Calu3 (cell line): ENCODE measurements around the gene EVPL. TPM values are rescaled to one million over a fixed set of nuclear protein-coding genes. Genes with fewer than 3 reads are reported as not detected.

Source experiments
- BruUV-seq: library from RNA; stranded (reverse); fragments of 400-500 nt; replicated peaks from 2 replicates; lab custom pipeline; 2021; lab: Mats Ljungman, UMichigan
- CTCF ChIA-PET: fragments of 300-600 bp; sonication (Branson Sonifier 250); formaldehyde crosslinking; loops from one replicate; lab custom pipeline; 2022; ENCODE audit warnings: antibody characterized with exemption; lab: Charles Lee
- DNase-seq: peaks from one replicate; pipeline ENCODE4 v3.0.0; 2022
- H3K27ac Mint-ChIP-seq: one replicate; pipeline ENCODE4 v1.8.0; 2022; ENCODE audit warnings: mixed read lengths; ENCODE audit not compliant: unreplicated experiment
- H3K27me3 Mint-ChIP-seq: one replicate; pipeline ENCODE4 v1.8.0; 2022; ENCODE audit warnings: mixed read lengths; ENCODE audit not compliant: unreplicated experiment
- H3K36me3 Mint-ChIP-seq: one replicate; pipeline ENCODE4 v1.8.0; 2022; ENCODE audit warnings: mild to moderate bottlenecking, moderate library complexity, mixed read lengths; ENCODE audit not compliant: insufficient read depth, unreplicated experiment
- H3K4me1 Mint-ChIP-seq: one replicate; pipeline ENCODE4 v1.8.0; 2022; ENCODE audit warnings: mild to moderate bottlenecking, low read depth, mixed read lengths; ENCODE audit not compliant: unreplicated experiment
- H3K4me3 Mint-ChIP-seq: one replicate; pipeline ENCODE4 v1.8.0; 2022; ENCODE audit warnings: mild to moderate bottlenecking, low read depth, moderate library complexity, mixed read lengths; ENCODE audit not compliant: unreplicated experiment
- H3K9me3 Mint-ChIP-seq: one replicate; pipeline ENCODE4 v1.8.0; 2022; ENCODE audit warnings: low read depth, mixed read lengths; ENCODE audit not compliant: unreplicated experiment
- intact Hi-C: fragments of 100-400 bp; cut with micrococcal nuclease; formaldehyde crosslinking; loops from one replicate; pipeline ENCODE4 v1.10.0; 2022; ENCODE audit not compliant: unreplicated experiment
- total RNA-seq: library from RNA; stranded (reverse); gene quantifications from 2 replicates; pipeline ENCODE4 v1.2.3, GENCODE V29; 2022
- TF ChIP-seq, protein P1 (sequence below): fragments of 200-600 bp; IDR thresholded peaks from one replicate; pipeline ENCODE4 v1.8.0; 2022; ENCODE audit warnings: antibody characterized with exemption; ENCODE audit not compliant: unreplicated experiment

The EVPL gene
- total RNA-seq, 1 experiment from 2014 or later: 51.8 TPM

DNA sequence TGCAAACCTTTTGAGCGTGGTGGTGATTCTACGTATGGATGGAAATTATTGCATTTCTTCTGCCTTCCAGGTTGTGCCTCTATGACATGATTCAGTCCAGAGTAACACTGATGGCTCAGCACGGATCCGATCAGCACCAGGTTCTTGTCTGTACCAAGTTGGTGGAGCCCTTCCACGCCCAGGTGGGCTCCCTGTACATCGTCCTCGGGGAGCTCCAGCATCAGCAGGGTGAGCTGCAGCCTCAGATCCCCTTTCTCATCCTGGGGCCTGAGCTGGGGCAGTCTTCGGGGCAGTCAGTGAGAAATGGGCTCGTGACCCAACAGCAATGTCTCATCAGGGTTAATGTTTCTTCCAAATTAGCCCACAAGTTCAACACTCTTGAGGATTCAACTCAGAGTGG, 35.7 kb downstream of the EVPL start:
- Mint-ChIP-seq H3K9me3 (no peaks in the 10 kb centered on the region), H3K36me3 (peaks cover 23% of the 10 kb centered on the region), H3K4me3 (no peak overlapping the region), H3K4me1 (peaks cover 11% of the 10 kb centered on the region), H3K27me3 (no peaks in the 10 kb centered on the region), H3K27ac (no peak overlapping the region)
- BruUV-seq: no TSS peak
- TF ChIP-seq, protein P1, sequence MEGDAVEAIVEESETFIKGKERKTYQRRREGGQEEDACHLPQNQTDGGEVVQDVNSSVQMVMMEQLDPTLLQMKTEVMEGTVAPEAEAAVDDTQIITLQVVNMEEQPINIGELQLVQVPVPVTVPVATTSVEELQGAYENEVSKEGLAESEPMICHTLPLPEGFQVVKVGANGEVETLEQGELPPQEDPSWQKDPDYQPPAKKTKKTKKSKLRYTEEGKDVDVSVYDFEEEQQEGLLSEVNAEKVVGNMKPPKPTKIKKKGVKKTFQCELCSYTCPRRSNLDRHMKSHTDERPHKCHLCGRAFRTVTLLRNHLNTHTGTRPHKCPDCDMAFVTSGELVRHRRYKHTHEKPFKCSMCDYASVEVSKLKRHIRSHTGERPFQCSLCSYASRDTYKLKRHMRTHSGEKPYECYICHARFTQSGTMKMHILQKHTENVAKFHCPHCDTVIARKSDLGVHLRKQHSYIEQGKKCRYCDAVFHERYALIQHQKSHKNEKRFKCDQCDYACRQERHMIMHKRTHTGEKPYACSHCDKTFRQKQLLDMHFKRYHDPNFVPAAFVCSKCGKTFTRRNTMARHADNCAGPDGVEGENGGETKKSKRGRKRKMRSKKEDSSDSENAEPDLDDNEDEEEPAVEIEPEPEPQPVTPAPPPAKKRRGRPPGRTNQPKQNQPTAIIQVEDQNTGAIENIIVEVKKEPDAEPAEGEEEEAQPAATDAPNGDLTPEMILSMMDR: no peak
- no peak for DNase-seq
- intact Hi-C loops: no loop called here
- CTCF ChIA-PET: no interaction called here

DNA sequence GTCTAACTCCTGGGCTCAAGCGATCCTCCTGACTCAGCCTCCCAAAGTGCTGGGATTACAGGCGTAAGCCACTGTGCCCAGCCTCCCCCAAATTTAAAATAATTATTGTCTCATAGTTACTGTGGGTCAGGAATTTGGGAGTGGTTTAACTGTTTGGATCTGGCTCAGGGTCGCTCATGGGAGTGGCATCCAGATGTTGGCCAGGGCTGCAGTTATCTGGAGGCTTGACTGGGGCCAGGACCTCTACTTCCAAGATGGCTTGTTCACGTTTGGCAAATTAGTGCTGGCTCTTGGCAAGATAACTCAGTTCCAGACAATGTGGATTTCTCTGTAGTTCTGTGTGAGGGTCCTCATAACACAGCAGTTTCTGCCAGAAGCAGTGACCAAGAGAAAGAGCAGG, 40.1 kb downstream of the EVPL start:
- CTCF ChIA-PET: no interaction called here

DNA sequence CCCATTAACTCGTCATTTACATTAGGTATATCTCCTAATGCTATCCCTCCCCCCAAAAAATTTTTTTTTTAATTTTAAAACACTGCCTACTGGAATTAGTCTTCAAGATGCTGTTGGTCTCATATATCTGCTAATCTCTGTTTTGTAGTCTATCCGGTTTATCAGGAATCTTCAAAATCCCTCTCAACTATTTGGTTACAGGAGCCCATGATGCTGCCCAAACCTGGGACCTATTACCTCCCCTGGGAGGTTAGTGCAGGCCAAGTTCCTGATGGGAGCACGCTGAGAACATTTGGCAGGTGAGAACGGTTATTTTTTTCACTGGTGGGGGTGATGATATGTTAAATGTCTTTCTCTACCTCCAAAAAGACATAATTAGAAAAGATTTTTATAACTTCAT, 41.1 kb downstream of the EVPL start:
- peaks cover 23% of the 10 kb centered on the region for H3K36me3 Mint-ChIP-seq
- H3K27me3 Mint-ChIP-seq: no peaks in the 10 kb centered on the region
- H3K9me3 Mint-ChIP-seq: no peaks in the 10 kb centered on the region
- H3K4me1 Mint-ChIP-seq: peaks cover 35% of the 10 kb centered on the region
- CTCF ChIA-PET: no interaction called here
- no TSS peak for BruUV-seq
- DNase-seq: no peak
- intact Hi-C loops: no loop called here
- no peak overlapping the region for H3K4me3 Mint-ChIP-seq
- no peak overlapping the region for H3K27ac Mint-ChIP-seq
- TF ChIP-seq, protein P1: no peak

More for the DNA sequence above, 40.1 kb downstream of the EVPL start:
- peaks cover 16% of the 10 kb centered on the region for H3K36me3 Mint-ChIP-seq
- H3K27ac Mint-ChIP-seq: no peak overlapping the region
- peaks cover 25% of the 10 kb centered on the region for H3K4me1 Mint-ChIP-seq
- no peaks in the 10 kb centered on the region for H3K27me3 Mint-ChIP-seq
- TF ChIP-seq, protein P1: no peak
- BruUV-seq: no TSS peak
- DNase-seq: no peak
- no peaks in the 10 kb centered on the region for H3K9me3 Mint-ChIP-seq
- intact Hi-C loops: no loop called here
- no peak overlapping the region for H3K4me3 Mint-ChIP-seq

DNA sequence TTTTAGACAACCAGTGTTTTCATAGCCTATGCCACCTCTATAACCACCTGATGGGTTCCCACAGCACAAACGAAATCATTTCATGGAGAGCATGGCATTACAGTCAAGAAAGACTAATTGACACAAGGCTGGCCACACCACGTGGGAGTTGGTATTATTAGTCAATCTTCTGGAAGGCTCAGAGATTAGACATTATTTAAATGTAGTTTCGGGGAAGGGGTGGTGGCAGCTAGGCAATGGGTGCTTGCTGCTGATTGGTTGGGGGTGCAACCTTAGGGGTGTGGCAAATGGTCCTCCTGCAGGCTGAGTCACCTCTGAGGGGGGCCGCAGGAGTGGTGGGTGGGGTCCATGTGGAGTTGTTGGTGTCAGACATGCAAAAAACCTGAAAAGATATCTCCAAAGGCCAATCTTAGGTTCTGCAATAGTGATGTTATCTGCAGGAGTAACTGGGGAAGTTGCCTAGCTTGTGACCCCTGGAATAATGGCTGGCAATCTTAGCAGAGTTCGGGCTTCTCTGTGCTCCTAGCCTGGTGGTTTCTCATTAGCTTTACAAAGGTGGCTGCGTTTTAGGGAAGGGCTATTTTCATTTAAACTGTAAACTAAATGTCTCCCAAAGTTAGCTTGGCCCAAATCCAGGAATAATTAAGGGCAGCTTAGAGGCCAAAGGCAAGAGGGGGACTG, 43.5 kb downstream of the EVPL start:
- CTCF ChIA-PET: interaction anchor here (1.1 to 2.0 kb wide), 2 partner anchors 16 to 22 kb away, joined by 3 to 5 read pairs; no protein-coding TSS in a partner anchor
- intact Hi-C loops: no loop called here
- no TSS peak for BruUV-seq
- Mint-ChIP-seq H3K9me3 (no peaks in the 10 kb centered on the region), H3K27ac (peak overlapping the region; percentile 81), H3K27me3 (no peaks in the 10 kb centered on the region), H3K4me1 (peaks cover 41% of the 10 kb centered on the region), H3K36me3 (peaks cover 42% of the 10 kb centered on the region), H3K4me3 (peak overlapping the region; percentile 40)
- peak; percentile 75 for DNase-seq
- TF ChIP-seq, protein P1: no peak
